ENCODE data around the gene COQ5.
A peak's percentile ranks its signal among the peaks of the same experiment; 100 is the strongest.

DNA sequence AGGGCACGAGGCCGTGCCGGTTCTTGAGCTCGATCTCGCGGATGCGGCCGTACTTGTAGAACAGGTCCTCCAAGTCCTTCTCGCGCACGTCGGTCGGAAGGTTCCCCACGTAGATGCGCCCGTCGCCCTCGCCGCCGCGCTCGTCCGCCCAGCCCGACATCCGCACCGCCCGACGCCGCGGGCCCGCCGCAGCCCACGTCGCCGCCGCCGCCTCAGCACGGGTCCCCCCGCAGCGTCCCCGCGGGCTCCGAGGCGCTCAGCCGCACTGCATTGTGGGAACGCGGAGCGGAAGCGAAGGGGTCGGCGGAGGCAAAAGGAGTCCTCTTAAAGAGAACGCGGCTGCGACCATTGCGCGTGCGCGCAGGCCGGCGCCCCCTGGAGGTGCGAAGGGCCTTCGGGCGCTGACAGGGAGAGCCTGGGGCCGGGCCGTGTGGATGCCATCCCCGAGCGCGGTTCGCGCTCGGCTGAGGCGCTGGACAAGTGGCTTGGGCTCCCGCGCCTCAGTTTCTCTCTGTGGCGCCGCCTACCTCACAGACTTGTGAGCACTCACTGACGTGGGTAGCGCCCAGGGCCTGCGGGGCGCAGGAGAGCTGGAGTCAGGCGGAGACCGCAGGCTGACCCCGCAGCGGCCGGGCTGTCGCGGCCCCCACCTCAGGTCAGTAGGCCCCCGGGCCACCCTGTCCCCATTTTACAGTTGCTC, 59.4 kb downstream of the COQ5 start, which contains the start of gene SRSF9:
- TF ChIP-seq EZH2 (IDR thresholded peaks at IDR 0.05; ENCODE audit: low read length, missing control alignments), result no peak
- TF ChIP-seq, protein P1, sequence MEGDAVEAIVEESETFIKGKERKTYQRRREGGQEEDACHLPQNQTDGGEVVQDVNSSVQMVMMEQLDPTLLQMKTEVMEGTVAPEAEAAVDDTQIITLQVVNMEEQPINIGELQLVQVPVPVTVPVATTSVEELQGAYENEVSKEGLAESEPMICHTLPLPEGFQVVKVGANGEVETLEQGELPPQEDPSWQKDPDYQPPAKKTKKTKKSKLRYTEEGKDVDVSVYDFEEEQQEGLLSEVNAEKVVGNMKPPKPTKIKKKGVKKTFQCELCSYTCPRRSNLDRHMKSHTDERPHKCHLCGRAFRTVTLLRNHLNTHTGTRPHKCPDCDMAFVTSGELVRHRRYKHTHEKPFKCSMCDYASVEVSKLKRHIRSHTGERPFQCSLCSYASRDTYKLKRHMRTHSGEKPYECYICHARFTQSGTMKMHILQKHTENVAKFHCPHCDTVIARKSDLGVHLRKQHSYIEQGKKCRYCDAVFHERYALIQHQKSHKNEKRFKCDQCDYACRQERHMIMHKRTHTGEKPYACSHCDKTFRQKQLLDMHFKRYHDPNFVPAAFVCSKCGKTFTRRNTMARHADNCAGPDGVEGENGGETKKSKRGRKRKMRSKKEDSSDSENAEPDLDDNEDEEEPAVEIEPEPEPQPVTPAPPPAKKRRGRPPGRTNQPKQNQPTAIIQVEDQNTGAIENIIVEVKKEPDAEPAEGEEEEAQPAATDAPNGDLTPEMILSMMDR (conservative IDR thresholded peaks at IDR 0.05 in 1 of 2, IDR thresholded peaks at IDR 0.05 in 1 of 2; ENCODE audit: low read depth in 1 of 2, low read length in 2 of 2), result peak; percentile 71 to 81
